HAP-1 (cell line): Measurements from ENCODE around the gene LRRC7.
"Not testable (repeated sequence)": the region's sequence is repeated elsewhere in the genome, so short reads cannot be mapped to it uniquely, and the experiment has no call there.

Source experiments
- DNase-seq, 2 experiments: peaks; one replicate each; pipeline ENCODE4 v3.0.0-alpha.2; 2016 to 2020; ENCODE audit warnings: low spot score in 2 of 2
- H3K27me3 ChIP-seq: fragments of 250-450 bp; sonication (Bioruptor Pico); 2 replicates; pipeline ENCODE4 v1.5.1; 2020; ENCODE audit warnings: low read depth, mild to moderate bottlenecking, moderate library complexity
- H3K36me3 ChIP-seq: fragments of 250-450 bp; sonication (Bioruptor Pico); replicated peaks from 2 replicates; pipeline ENCODE4 v1.5.1; 2020; ENCODE audit warnings: mild to moderate bottlenecking
- H3K4me1 ChIP-seq: fragments of 250-450 bp; sonication (Bioruptor Pico); 2 replicates; pipeline ENCODE4 v1.5.1; 2020; ENCODE audit warnings: mild to moderate bottlenecking
- H3K4me3 ChIP-seq: fragments of 250-450 bp; sonication (Bioruptor Pico); 2 replicates; pipeline ENCODE4 v1.5.1; 2020; ENCODE audit warnings: mild to moderate bottlenecking, moderate library complexity
- H3K9me3 ChIP-seq: fragments of 250-450 bp; sonication (Bioruptor Pico); 2 replicates; pipeline ENCODE4 v1.5.1; 2020; ENCODE audit warnings: mild to moderate bottlenecking, moderate library complexity
- in situ Hi-C: fragments of 300-500 bp; cut with MboI; formaldehyde crosslinking; loops from 3 replicates; pipeline ENCODE4 v1.14.3; 2020; ENCODE audit warnings: low sequenced_read_pairs, inconsistent platforms, mixed read lengths

LRRC7 gene

DNA sequence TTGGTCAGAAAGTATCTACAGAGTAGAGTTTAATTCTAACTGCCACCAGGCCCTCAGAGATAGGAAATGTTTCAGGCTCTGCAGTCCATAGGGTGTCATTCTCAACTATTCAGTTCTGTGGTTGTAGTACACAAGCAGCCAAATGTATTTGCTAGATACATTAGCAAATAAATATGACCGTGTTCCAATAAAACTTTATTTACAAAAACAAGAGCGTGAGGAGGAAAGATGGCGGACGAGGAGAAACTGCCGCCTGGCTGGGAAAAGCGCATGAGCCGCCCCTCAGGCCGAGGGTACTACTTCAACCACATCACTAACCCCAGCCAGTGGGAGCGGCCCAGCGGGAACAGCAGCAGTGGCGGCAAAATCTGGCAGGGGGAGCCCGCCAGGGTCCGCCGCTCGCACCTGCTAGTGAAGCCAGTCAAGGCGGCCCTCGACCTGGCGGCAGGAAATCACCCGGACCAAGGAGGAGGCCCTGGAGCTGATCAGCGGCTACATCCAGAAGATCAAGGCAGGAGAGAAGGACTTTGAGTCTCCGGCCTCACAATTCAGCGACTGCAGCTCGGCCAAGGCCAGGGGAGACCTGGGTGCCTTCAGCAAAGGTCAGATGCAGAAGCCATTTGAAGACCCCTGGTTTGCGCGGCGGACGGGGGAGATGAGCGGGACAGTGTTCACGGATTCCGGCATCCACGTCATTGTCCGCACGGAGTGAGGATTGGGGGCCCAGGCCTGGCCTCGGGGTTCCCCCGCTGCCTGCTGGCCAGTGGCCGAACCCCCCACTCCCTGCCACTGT is 351.6 kb downstream of the LRRC7 start:
- no peak overlapping the region for H3K4me3 ChIP-seq
- H3K4me1 ChIP-seq: no peaks in the 10 kb centered on the region
- no peaks in the 10 kb centered on the region for H3K27me3 ChIP-seq
- H3K9me3 ChIP-seq: no peaks in the 10 kb centered on the region
- H3K36me3 ChIP-seq: no peaks in the 10 kb centered on the region
- in situ Hi-C loops: no loop called here
- DNase-seq: no peak

DNA sequence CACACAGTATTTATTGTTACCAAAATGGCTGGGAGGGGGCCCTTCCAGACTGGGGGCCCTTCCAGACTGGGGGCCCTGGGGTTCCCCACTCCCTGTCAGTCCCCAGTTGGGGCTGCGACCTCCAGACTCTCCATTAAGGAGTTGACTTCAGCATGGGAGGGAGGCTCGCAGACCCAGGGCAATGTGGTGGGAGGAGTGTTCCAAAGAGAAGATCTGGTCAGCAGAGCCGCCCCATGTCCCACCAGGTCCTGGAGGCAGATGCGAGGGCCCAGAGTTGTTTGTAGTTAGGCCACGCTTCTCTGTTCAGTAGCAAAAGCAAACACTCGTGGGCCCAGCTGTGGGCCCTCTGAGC is 352.2 kb downstream of the LRRC7 start:
- H3K9me3 ChIP-seq: no peaks in the 10 kb centered on the region
- DNase-seq: no peak
- H3K4me3 ChIP-seq: no peak overlapping the region
- H3K4me1 ChIP-seq: no peaks in the 10 kb centered on the region
- no peaks in the 10 kb centered on the region for H3K36me3 ChIP-seq
- H3K27me3 ChIP-seq: no peaks in the 10 kb centered on the region
- in situ Hi-C loops: no loop called here

GRCh38 chr1:69920426-69920825 is 352.7 kb downstream of the LRRC7 start:
- H3K4me1 ChIP-seq: no peaks in the 10 kb centered on the region
- no peak for DNase-seq
- no peaks in the 10 kb centered on the region for H3K9me3 ChIP-seq
- no peaks in the 10 kb centered on the region for H3K27me3 ChIP-seq
- H3K4me3 ChIP-seq: no peak overlapping the region
- no peaks in the 10 kb centered on the region for H3K36me3 ChIP-seq
- in situ Hi-C loops: no loop called here

GRCh38 chr1:69921486-69921885 is 353.8 kb downstream of the LRRC7 start:
- Histone ChIP-seq H3K4me3 (no peak overlapping the region), H3K4me1 (no peaks in the 10 kb centered on the region), H3K36me3 (no peaks in the 10 kb centered on the region), H3K9me3 (no peaks in the 10 kb centered on the region), H3K27me3 (no peaks in the 10 kb centered on the region)
- in situ Hi-C loops: no loop called here
- no peak for DNase-seq

DNA sequence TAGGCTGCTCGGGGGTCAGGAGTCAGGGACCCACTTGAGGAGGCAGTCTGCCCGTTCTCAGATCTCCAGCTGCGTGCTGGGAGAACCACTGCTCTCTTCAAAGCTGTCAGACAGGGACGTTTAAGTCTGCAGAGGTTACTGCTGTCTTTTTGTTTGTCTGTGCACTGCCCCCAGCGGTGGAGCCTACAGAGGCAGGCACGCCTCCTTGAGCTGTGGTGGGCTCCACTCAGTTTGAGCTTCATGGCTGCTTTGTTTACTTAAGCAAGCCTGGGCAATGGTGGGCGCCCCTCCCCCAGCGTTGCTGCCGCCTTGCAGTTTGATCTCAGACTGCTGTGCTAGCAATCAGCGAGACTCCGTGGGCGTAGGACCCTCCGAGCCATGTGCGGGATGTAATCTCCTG is 360.5 kb downstream of the LRRC7 start:
- H3K4me1 ChIP-seq, H3K4me3 ChIP-seq, H3K9me3 ChIP-seq, H3K36me3 ChIP-seq, in situ Hi-C loops, H3K27me3 ChIP-seq: not testable (repeated sequence)
- peak in 1 of 2 experiments; percentile 51 for DNase-seq

GRCh38 chr1:69929308-69930057 is 361.8 kb downstream of the LRRC7 start:
- no peaks in the 10 kb centered on the region for H3K4me1 ChIP-seq
- no peak overlapping the region for H3K4me3 ChIP-seq
- no peaks in the 10 kb centered on the region for H3K9me3 ChIP-seq
- no peak for DNase-seq
- no peaks in the 10 kb centered on the region for H3K27me3 ChIP-seq
- H3K36me3 ChIP-seq: no peaks in the 10 kb centered on the region
- in situ Hi-C loops: no loop called here

DNA sequence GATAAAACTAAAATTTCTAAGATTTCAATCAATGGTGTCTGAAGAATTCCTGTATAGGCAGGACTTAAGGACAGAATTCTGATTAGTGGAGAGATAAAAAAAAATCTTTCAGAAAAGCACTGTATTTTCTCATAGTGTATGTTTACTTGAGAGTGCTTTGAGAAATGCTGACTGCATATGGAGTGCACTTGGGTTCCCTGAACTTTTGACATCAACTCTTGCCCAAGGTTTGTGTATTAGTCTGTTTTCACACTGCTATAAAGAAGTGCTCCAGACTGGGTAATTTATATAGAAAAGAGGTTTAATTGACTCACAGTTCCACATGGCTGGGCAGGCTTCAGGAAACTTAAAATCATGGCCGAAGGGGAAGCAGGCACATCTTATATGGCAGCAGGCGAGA is 362.7 kb downstream of the LRRC7 start:
- in situ Hi-C loops: no loop called here
- no peaks in the 10 kb centered on the region for H3K4me1 ChIP-seq
- H3K9me3 ChIP-seq: no peaks in the 10 kb centered on the region
- no peak overlapping the region for H3K4me3 ChIP-seq
- H3K27me3 ChIP-seq: no peaks in the 10 kb centered on the region
- no peaks in the 10 kb centered on the region for H3K36me3 ChIP-seq
- DNase-seq: no peak

GRCh38 chr1:69932760-69933159 is 365.0 kb downstream of the LRRC7 start:
- Histone ChIP-seq H3K4me1 (no peaks in the 10 kb centered on the region), H3K36me3 (no peaks in the 10 kb centered on the region), H3K4me3 (no peak overlapping the region), H3K9me3 (no peaks in the 10 kb centered on the region), H3K27me3 (no peaks in the 10 kb centered on the region)
- DNase-seq: no peak
- in situ Hi-C loops: no loop called here

- H3K27me3 ChIP-seq: no peaks in the 10 kb centered on the region
- in situ Hi-C loops: no loop called here
- H3K36me3 ChIP-seq: no peaks in the 10 kb centered on the region
- H3K4me1 ChIP-seq: no peaks in the 10 kb centered on the region
- no peaks in the 10 kb centered on the region for H3K9me3 ChIP-seq
- H3K4me3 ChIP-seq: no peak overlapping the region
- no peak for DNase-seq
Observed at GRCh38 chr1:69940231-69940630, 372.5 kb downstream of the LRRC7 start.

DNA sequence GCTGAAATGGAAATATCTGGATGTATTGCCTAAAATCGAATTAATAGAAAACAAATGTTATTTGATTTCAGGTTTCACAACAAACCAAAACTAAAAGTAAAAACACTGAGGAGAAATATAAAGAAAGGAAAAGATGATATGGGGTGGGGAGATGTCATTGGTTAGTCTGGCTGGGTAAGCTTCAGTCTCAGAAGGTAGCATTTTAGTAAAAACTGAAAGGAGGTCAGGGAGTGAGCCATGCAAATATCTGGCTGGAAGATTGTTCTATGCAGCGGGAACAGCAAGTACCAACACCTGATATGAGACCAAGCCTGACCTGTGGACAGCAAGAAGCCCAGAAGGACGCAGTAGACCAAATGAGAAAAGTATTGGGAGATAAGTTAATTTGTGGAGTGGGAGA is 373.1 kb downstream of the LRRC7 start:
- H3K27me3 ChIP-seq: no peaks in the 10 kb centered on the region
- H3K9me3 ChIP-seq: no peaks in the 10 kb centered on the region
- H3K36me3 ChIP-seq: no peaks in the 10 kb centered on the region
- no peak for DNase-seq
- H3K4me3 ChIP-seq: no peak overlapping the region
- H3K4me1 ChIP-seq: no peaks in the 10 kb centered on the region
- in situ Hi-C loops: no loop called here

DNA sequence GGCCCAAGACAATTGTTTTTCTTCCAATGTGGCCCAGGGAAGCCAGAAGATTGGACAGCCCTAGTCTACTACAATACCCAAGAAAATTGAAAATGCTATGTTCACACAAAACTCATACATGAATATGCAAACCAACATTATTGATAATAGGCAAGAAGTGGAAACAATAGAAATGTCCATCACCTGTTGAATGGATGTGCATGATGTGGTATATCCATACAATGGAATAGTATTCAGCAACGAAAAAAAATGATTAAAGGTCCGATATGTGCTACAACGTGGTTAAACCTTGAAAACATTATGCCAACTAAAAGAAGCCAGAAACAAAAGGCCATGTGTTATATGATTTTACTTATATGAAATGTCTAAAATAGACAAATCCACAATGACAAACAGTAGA is 375.3 kb downstream of the LRRC7 start:
- DNase-seq: no peak
- no peaks in the 10 kb centered on the region for H3K4me1 ChIP-seq
- H3K9me3 ChIP-seq: no peaks in the 10 kb centered on the region
- no peak overlapping the region for H3K4me3 ChIP-seq
- H3K27me3 ChIP-seq: no peaks in the 10 kb centered on the region
- H3K36me3 ChIP-seq: no peaks in the 10 kb centered on the region
- in situ Hi-C loops: no loop called here

- in situ Hi-C loops: no loop called here
- no peak for DNase-seq
- no peaks in the 10 kb centered on the region for H3K4me1 ChIP-seq
- no peaks in the 10 kb centered on the region for H3K27me3 ChIP-seq
- no peak overlapping the region for H3K4me3 ChIP-seq
- no peaks in the 10 kb centered on the region for H3K9me3 ChIP-seq
- no peaks in the 10 kb centered on the region for H3K36me3 ChIP-seq
Observed at GRCh38 chr1:69946935-69947334, 379.2 kb downstream of the LRRC7 start.

GRCh38 chr1:69947837-69948236 is 380.1 kb downstream of the LRRC7 start:
- Histone ChIP-seq H3K36me3 (no peaks in the 10 kb centered on the region), H3K27me3 (no peaks in the 10 kb centered on the region), H3K4me3 (no peak overlapping the region), H3K4me1 (no peaks in the 10 kb centered on the region), H3K9me3 (no peaks in the 10 kb centered on the region)
- in situ Hi-C loops: no loop called here
- DNase-seq: no peak

DNA sequence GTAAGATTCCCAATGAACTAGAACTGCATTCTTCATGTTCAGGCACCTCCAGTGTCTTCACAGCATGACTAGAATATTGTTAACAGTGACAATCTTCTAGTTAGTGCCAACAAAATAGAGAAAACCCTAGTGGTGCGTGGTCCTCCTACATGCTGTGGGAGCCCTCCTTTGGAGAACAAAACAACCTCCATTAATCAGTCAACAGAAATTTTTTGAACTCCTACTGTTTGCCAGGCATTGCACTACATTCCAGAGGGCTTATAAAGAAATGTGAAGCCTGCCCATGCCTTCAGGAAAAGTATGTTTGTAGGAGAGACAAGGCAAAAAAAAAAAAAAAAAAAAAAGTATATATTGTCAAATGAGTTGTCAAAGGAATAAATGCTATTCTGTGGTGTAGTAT is 385.0 kb downstream of the LRRC7 start:
- Histone ChIP-seq H3K4me1 (no peaks in the 10 kb centered on the region), H3K27me3 (no peaks in the 10 kb centered on the region), H3K9me3 (no peaks in the 10 kb centered on the region), H3K4me3 (no peak overlapping the region), H3K36me3 (no peaks in the 10 kb centered on the region)
- DNase-seq: no peak
- in situ Hi-C loops: no loop called here
